Fibroblast of skin of right biceps (primary cell): Measurements from ENCODE around the gene LCN12.

Experiments used
- DNase-seq: peaks from one replicate; pipeline ENCODE4 v3.0.0-alpha.2; 2013

Gene LCN12

DNA sequence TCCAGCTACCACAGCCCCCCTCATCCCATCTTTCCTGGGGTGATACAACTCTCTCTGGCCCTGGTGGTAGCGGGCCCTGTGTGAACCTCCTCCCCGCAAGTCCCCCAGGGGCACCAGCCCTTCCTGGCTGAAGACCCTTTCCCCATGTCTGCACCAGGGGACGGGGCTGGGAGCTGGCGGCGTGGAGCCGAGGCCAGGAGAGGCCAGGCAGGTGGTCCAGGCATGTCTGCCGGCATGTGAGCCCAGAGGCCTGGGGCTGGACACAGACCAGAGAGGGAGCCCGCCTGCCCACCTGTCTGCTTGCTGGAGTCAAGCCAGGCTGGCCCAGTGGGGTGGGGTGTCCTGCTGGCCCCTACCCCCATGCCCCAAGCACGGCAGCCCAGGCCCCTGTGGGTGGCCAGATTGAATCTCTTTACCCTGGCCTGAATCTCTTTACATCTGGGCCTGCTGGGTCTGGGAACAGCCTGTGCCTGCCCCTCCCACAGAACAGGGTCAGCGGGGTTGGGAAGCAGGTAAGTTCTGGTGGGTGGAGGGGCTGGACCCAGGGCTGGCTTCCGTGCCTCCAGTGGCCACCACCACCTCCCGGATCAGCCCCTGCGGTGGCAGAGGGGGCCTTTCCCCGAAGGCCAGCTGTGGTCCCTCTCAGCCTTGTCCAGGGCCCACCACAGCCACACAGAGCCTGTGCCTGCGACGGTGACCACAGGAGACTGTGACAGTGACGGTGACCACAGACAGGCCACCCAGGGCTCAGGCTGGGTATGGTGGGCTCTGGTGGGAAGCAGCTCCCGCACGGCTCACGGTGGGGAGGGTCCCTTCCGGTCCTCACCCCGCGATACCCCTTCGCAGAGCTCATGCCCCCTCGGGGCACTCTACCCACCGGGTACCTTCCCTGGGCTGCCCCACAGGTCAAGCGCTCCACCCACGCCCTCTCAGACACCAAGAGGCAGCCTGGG, 7.1 kb downstream of the LCN12 start:
- no peak for DNase-seq

GRCh38 chr9:136960212-136960937, 8.3 kb downstream of the LCN12 start:
- DNase-seq = no peak

- no peak for DNase-seq
These were observed 8.8 kb downstream of the LCN12 start for GRCh38 chr9:136960938-136961275.

GRCh38 chr9:136961279-136962065, 9.4 kb downstream of the LCN12 start:
- no peak for DNase-seq

- no peak for DNase-seq
These were observed 10.1 kb downstream of the LCN12 start for GRCh38 chr9:136962163-136962562.

GRCh38 chr9:136962701-136963248, 10.7 kb downstream of the LCN12 start:
- no peak for DNase-seq

GRCh38 chr9:136963341-136963740, 11.3 kb downstream of the LCN12 start:
- no peak for DNase-seq

GRCh38 chr9:136963751-136964150, 11.7 kb downstream of the LCN12 start:
- no peak for DNase-seq

DNA sequence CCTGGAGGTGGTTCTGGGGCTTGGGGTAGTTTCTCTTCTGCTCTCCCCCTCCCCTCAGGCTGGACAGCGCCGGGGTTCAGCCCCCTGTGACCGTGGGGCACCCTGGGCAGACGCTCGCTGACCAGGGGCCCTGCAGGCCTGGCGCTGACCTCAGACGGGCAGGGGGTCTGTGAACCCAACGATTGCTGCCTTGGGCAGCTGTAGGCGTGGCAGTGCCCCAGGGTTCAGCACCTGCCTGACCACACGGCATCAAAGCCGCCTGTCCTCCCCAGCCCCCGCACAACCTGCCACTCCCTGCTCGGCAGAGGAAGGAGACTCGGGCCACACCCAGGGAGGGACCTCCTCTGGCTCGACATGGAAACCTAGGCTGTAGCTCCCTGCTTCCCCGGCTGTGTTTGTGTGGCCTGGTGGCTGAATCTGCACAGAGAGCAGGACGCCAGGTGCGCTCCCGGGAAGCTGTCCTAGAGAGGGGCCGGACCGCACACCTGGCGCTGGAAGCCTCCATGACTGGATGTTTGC, 12.2 kb downstream of the LCN12 start:
- no peak for DNase-seq

DNA sequence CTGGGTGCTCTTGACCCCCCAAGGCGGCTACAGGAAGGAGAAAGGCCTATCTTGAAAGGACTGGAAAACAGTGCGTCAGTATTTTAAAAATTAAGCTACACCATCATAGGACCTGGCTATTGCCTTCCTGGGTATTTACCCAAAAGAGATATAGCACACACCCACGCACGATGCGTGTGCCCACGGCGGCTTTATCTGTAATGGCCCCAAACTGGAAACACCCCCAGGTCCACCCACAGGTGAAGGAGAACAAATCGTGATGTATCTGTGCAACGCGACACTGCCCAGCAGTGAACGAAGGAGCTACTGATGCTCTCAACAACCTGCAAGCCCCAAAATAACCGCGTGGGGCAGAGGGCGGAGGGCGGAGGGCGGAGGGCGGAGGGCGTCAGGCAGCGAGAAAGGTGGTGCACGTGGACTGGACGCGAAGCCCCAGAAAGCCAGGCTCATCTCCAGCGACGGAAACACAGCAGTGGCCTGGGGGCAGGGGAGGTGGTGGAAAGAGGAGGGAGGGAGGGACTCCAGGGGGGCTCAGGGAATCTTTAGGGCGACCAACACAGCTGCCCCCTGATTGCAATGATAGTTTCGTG, 12.9 kb downstream of the LCN12 start:
- no peak for DNase-seq

DNA sequence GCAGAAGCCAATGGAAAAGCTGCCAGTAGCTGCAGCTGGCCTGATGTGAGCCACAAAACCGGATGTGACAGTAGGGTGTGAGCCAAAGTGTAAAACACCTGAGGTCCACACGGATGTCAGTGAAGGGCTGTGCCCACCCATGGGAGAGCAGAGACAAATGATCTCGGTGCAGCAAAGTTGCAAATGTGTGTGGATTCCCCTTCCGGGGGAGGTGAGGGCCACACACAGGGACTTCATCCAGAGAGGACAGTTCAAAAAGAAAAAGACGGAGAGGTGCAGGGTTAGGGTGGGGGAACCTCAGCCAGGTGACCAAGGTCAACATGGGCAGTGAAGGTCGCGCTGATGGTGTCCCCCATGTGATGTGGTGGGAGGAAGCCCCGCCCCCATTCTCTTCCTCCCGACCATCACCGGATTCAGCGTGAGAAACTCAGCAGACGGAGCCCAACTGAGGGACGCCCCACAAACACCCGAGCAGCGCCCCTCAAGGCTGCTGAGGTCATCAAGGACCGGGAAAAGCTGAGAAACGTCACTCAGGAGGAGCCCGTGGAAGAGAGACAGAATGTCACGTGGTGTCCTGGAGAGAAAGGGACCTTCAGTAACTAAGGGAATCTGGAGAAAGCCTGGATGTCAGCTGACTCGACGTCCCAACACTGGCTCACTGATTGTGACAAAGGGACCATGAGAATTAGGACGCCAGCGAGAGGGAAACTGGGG, 13.9 kb downstream of the LCN12 start:
- no peak for DNase-seq

GRCh38 chr9:136968333-136969127, 16.5 kb downstream of the LCN12 start:
- no peak for DNase-seq

DNA sequence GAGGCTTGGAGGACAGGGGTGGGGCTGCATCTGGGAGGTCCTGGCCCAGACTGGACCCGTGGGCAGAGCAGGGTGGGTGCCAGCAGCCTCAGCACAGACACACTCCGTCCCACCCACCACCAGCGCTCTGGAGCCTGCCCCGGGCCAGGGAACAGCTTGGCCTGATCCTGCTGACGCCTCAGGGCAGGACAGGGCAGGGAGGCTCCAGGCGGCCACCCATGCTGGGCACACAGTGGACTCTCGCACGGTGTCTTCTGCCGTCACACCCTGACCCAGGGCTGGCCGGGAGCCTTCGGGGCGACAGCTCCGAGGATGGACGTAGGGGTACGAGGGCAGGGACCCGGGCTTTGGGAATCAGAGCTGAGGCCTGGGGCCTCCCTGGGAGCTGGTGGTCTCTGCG, 17.1 kb downstream of the LCN12 start:
- DNase-seq = no peak

DNA sequence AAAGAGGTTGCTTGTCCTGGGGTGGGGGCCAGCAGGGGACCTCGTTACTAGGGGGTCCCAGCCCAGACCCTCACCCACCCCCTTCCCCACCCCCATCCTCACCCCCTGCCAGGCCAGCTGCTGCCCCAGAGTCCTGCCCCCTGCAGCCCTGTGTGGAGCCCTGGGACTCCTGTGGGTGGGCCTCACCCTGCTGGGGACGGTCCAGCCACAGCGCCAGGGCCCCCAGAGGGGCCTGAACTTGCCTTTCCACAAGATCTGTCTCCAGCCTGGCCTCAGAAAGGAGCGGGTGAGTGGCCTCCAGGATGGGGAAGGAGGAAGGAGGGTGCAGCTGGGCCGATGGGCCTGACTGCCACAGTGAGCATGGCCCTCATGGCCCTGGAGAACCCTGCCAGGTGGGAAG, 17.7 kb downstream of the LCN12 start:
- DNase-seq = no peak

DNA sequence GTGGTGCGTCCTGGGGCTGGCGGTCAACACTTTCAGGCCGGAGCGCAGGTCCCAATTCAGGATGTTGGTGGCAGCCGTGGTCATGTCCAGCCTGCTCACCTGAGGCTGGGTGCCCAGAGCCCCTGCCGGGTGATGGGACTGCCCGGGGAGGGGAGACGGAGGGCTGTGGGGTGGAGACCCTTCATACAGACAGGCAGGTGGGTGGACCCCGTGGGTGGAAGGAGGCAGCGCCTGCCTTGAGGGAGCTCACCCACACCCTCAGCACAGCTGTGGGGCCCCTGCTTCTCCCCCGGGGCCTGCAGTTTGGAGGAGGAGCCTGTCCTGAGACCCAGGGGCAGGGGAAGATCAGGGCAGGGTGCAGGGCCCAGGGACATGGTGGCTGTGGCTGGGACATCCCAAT, 18.3 kb downstream of the LCN12 start:
- DNase-seq = no peak

- DNase-seq = no peak
These were observed 19.7 kb downstream of the LCN12 start for GRCh38 chr9:136971746-136972145.

- DNase-seq = no peak
These were observed 20.3 kb downstream of the LCN12 start for GRCh38 chr9:136972335-136972734.

DNA sequence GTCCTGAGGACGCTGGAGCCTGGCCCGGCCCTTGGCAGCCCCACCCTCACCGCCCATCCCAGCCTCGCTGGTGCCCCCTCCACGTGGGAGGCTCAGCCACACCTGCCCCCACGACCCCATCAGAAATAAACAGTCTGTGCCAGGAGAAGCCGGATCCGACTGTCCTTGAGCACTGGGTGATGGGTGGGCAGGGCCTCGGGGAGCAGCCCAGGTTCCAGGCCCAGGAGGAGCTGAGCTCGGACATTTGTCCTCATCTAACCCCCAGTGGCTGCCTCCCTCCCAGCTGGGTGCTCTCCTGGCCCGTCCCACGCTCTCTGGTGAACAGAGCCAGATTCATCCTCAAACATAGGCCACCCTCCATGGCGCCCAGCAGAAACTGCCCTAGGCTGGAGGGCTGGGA, 20.7 kb downstream of the LCN12 start:
- no peak for DNase-seq

GRCh38 chr9:136973618-136974617, 21.8 kb downstream of the LCN12 start:
- DNase-seq = no peak
